ENCODE data around the gene PELI2. TPM values are rescaled to one million over a fixed set of nuclear protein-coding genes. Genes with fewer than 3 reads are reported as not detected.

PELI2 gene
- total RNA-seq (1 to 10 TPM; 4.5 to 6.8 (median 4.8) TPM), polyA plus RNA-seq (1.4 TPM)
- long read RNA-seq, donor 1, full-length matches to known transcripts: 2 of 3 reads
- long read RNA-seq, donor 1, partial matches to known transcripts: 1 of 3 reads
- long read RNA-seq, donor 1, other reads (novel, unspliced or antisense): 0 of 3 reads
- long read RNA-seq, donor 2: 0 reads
- long read RNA-seq, donor 3, partial matches to known transcripts: 0 of 3 reads
- long read RNA-seq, donor 3, other reads (novel, unspliced or antisense): 3 of 3 reads
- long read RNA-seq, donor 4, full-length matches to known transcripts: 1 of 1 reads
- long read RNA-seq, donor 4, partial matches to known transcripts: 0 of 1 reads
- long read RNA-seq, donor 4, other reads (novel, unspliced or antisense): 0 of 1 reads

DNA sequence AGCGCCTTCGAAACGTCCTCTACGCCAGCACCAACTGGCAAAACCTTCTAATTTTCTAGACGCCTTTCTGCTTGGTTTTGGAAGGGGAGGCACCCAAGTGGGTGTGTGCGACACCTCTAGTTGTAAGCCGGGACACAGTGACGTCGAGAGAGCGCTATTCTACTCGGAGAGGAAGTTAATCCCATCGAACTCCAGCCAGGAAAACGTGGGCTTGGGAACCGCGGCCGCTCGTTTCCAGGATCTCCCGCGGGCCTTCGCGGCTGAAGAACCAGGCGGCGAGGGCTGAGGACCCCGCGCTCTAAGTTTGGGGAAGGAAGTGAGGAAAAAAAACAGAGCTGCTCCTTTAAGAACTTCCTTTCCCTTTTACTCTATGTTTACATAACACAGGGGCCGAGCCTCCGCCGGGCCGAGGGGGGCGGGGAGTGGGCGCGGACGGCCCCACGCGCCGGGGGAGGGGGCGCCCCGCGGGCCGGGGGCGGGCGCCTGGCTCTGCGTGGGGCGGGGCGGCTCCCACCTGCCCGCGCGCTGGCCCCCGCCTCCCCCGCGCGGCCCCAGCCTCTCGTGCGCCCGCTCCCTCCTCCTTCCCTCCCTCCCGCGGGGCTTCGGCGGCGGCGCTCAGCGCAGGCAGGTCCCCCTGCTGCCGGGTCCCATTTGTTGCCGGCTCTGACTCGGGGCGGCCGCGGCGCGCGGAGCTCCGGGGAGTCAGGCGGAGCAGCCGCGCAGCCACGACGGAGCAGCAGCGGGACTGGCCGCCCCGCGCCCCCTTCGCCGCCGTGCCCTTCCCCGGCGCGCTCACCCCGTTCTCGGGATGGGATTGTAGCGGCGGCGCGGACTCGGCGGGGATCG lies at the start of gene PELI2:
PELI2 (plus strand) TSS at position 647 of the 846 bp plus-strand sequence. CDS start 250 bp downstream, outside the sequence.
- intact Hi-C loops (cut with DNase I): no loop called here
- H3K9me3 ChIP-seq (ENCODE audit: control insufficient read depth, low read length): no peaks in the 10 kb centered on the region
- ATAC-seq (peak; percentile 85 to 88), DNase-seq (peak; percentile 79 to 93 (median 91))
- peak within 1 kb of the TSS; percentile 76 for H3K27ac ChIP-seq (ENCODE audit: low read length)
- H3K4me1 ChIP-seq (ENCODE audit: control insufficient read depth, insufficient read depth, low read length): no peaks in the 10 kb centered on the region
- H3K27me3 ChIP-seq (ENCODE audit: control insufficient read depth, insufficient read depth): no peaks in the 10 kb centered on the region
- under 1% methylated on average over 96 of the region's 96 CpGs for WGBS
- H3K4me3 ChIP-seq (ENCODE audit: low read length): peak within 1 kb of the TSS; percentile 97

DNA sequence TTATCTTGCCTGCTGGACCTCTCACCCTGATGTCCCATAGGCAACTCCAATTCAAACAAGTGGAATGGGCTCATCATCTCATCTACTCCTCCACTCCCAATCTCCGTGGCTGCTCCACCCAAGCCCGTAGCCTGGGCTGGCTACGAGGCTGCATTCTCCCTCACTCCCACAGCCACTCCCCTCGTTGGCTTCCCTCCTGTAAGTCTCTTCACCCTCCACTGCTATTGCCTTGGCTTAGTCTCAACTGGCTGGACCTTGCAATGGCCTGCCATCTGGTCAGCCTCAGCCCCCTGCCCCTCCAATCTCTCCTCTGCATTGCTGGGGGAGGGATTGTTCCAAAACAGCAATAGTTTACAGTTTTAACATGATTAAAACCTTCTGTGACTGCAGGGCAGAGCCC lies 44.4 kb upstream of the PELI2 start:
- intact Hi-C loops (cut with DNase I): no loop called here
- WGBS: 56% methylated on average over 4 of the region's 4 CpGs
- peak in 1 of 2 donors; percentile 48 for ATAC-seq

DNA sequence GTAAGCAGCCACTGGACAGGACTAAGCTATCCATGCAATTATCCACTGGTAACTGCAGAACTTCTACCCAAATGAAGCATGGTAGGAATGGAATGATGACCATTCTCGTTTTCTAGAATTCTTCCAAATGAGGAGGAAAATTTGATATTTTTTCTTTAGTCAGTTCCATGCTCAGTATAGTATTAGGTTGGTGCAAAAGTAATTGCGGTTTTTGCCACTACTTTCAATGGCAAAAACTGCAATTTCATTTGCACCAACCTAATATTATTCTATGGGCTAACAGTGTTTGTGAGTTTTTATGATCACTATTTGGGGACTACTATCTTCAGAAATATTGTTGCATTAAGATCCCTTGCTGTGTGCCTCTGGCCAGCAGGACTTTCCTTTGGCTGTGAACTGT lies 42.9 kb upstream of the PELI2 start:
- intact Hi-C loops (cut with DNase I): no loop called here
- no peaks in the 10 kb centered on the region for H3K27me3 ChIP-seq (ENCODE audit: control insufficient read depth, insufficient read depth)
- no peaks in the 10 kb centered on the region for H3K4me1 ChIP-seq (ENCODE audit: control insufficient read depth, insufficient read depth, low read length)
- 86% methylated on average over 2 of the region's 2 CpGs for WGBS
- H3K27ac ChIP-seq (ENCODE audit: low read length): no peak overlapping the region
- DNase-seq (no peak), ATAC-seq (no peak)
- no peak overlapping the region for H3K4me3 ChIP-seq (ENCODE audit: low read length)
- no peaks in the 10 kb centered on the region for H3K9me3 ChIP-seq (ENCODE audit: control insufficient read depth, low read length)

More for the DNA sequence above, 44.4 kb upstream of the PELI2 start:
- no peak overlapping the region for H3K4me3 ChIP-seq (ENCODE audit: low read length)
- H3K27me3 ChIP-seq (ENCODE audit: control insufficient read depth, insufficient read depth): no peaks in the 10 kb centered on the region
- DNase-seq: no peak
- H3K27ac ChIP-seq (ENCODE audit: low read length): no peak overlapping the region
- no peaks in the 10 kb centered on the region for H3K9me3 ChIP-seq (ENCODE audit: control insufficient read depth, low read length)
- H3K4me1 ChIP-seq (ENCODE audit: control insufficient read depth, insufficient read depth, low read length): no peaks in the 10 kb centered on the region

DNA sequence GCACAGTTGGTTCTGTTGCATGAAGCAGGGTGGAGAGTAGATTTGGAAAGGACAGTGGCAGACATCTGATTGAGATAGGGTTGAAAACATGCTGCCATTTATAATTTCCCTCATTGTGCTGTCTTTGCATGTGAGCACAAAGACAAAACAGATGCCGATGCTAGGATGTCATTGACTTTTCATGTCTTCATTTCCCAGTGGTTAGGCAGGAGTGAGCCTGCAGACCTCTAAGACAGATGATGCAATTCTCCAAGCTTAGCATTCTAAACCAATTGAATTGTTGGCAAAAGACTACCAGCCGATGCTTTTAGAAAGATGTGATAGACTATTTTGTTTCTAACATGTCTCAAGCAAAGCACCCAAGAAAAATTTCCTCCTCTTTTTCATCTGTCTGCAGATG lies 37.1 kb upstream of the PELI2 start:
- H3K27ac ChIP-seq (ENCODE audit: low read length): no peak overlapping the region
- no peak for ATAC-seq
- no peak overlapping the region for H3K4me3 ChIP-seq (ENCODE audit: low read length)
- H3K4me1 ChIP-seq (ENCODE audit: control insufficient read depth, insufficient read depth, low read length): no peaks in the 10 kb centered on the region
- intact Hi-C loops (cut with DNase I): no loop called here
- peaks cover 3% of the 10 kb centered on the region for H3K27me3 ChIP-seq (ENCODE audit: control insufficient read depth, insufficient read depth)
- WGBS: 80% methylated on average over 2 of the region's 2 CpGs
- no peaks in the 10 kb centered on the region for H3K9me3 ChIP-seq (ENCODE audit: control insufficient read depth, low read length)
- DNase-seq: no peak

DNA sequence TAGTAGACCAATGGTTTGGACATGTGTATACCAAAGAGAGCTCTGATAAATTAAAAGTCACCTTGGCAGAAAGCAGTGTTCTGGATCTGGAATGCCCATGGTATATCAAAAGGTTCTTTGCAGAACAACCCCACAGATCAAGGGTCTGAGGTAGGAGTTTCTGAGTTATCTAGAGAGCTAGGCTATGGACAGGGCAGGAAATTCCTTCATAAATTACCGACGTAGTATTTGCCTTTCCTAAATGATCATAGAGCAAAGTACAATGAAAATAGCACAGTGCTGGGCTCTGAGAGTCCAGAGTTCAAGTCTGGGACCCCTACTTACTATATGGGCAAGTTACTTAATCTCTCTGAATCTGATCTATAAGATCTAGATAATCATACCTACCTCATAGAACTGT lies 35.3 kb upstream of the PELI2 start:
- H3K4me3 ChIP-seq (ENCODE audit: low read length): no peak overlapping the region
- H3K4me1 ChIP-seq (ENCODE audit: control insufficient read depth, insufficient read depth, low read length): no peaks in the 10 kb centered on the region
- 61% methylated on average over 2 of the region's 2 CpGs for WGBS
- intact Hi-C loops (cut with DNase I): no loop called here
- H3K27me3 ChIP-seq (ENCODE audit: control insufficient read depth, insufficient read depth): peaks cover 3% of the 10 kb centered on the region
- DNase-seq (no peak), ATAC-seq (no peak)
- no peaks in the 10 kb centered on the region for H3K9me3 ChIP-seq (ENCODE audit: control insufficient read depth, low read length)
- H3K27ac ChIP-seq (ENCODE audit: low read length): no peak overlapping the region

- no peak overlapping the region for H3K4me3 ChIP-seq (ENCODE audit: low read length)
- H3K27me3 ChIP-seq (ENCODE audit: control insufficient read depth, insufficient read depth): peaks cover 3% of the 10 kb centered on the region
- no peak overlapping the region for H3K27ac ChIP-seq (ENCODE audit: low read length)
- WGBS: 74% methylated on average over 4 of the region's 4 CpGs
- intact Hi-C loops (cut with DNase I): no loop called here
- H3K4me1 ChIP-seq (ENCODE audit: control insufficient read depth, insufficient read depth, low read length): no peaks in the 10 kb centered on the region
- DNase-seq (no peak), ATAC-seq (no peak)
- H3K9me3 ChIP-seq (ENCODE audit: control insufficient read depth, low read length): no peaks in the 10 kb centered on the region
These were observed 32.7 kb upstream of the PELI2 start for GRCh38 chr14:56085471-56085870.

DNA sequence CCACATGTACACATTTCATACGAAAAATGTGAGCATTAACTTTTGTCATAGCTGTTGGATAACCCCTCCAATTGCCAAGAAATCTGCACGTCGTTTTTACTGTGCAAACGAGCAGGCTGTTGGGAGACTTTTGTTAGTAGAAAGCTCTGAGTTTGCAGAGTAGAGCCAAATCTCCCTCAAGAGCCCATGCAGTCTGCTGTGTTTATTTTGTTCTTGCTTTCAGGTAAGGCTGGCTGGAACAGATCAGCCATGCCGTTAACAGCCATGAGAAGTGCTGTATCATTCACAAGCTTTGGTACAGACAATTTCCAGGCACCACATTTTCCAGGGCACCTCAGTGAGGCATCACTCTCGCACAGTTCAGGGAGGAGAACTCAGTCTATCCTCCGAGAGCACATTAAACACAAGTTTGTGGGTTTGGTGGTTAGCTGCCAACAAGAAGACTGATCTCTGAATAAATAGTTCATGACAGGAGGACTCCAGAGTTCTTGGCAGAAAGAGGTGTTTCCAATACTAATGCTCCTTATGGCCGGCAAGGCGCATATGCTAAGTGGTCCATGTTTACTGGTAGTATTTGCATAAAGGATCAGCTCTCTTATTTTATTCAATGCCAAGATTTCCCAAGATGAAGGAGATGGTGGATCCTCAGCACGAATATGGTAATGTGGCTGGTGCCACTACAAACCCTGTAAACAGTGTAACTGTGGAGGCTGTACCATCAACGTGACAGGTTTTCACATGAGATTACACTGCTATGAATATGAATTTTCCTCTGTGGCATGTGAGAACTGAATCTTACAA lies 30.3 kb upstream of the PELI2 start:
- DNase-seq (no peak), ATAC-seq (no peak)
- no peak overlapping the region for H3K4me3 ChIP-seq (ENCODE audit: low read length)
- no peak overlapping the region for H3K27ac ChIP-seq (ENCODE audit: low read length)
- intact Hi-C loops (cut with DNase I): no loop called here
- H3K4me1 ChIP-seq (ENCODE audit: control insufficient read depth, insufficient read depth, low read length): no peaks in the 10 kb centered on the region
- H3K27me3 ChIP-seq (ENCODE audit: control insufficient read depth, insufficient read depth): peaks cover 3% of the 10 kb centered on the region
- H3K9me3 ChIP-seq (ENCODE audit: control insufficient read depth, low read length): no peaks in the 10 kb centered on the region
- WGBS: 69% methylated on average over 11 of the region's 11 CpGs

DNA sequence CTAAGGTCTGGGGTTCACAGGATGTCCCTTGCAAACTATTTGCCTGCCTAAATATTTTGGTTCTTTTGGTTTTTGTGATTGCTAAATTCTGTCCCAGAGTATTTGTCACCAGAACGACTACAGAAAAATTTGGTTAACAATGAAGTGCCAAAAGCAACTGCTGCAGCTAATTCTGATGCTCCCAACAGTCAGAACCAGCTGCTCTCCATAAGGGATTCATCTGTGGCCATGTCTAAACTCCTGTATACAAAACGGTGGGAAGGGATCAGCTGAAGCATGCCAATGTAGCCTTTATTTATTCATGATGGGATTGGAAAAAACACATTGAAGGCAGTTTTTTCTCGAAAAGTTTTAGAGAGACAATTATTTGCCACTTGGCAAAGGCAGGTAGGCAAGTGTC lies 29.3 kb upstream of the PELI2 start:
- ATAC-seq (no peak), DNase-seq (no peak)
- Histone ChIP-seq H3K4me1 (ENCODE audit: control insufficient read depth, insufficient read depth, low read length) (no peaks in the 10 kb centered on the region), H3K27ac (ENCODE audit: low read length) (no peak overlapping the region), H3K4me3 (ENCODE audit: low read length) (no peak overlapping the region), H3K27me3 (ENCODE audit: control insufficient read depth, insufficient read depth) (no peaks in the 10 kb centered on the region), H3K9me3 (ENCODE audit: control insufficient read depth, low read length) (no peaks in the 10 kb centered on the region)
- intact Hi-C loops (cut with DNase I): no loop called here
- 54% methylated on average over 3 of the region's 3 CpGs for WGBS

- no peak for DNase-seq
- 88% methylated on average over 1 of the region's 1 CpG for WGBS
- no peak overlapping the region for H3K27ac ChIP-seq (ENCODE audit: low read length)
- H3K27me3 ChIP-seq (ENCODE audit: control insufficient read depth, insufficient read depth): no peaks in the 10 kb centered on the region
- no peak overlapping the region for H3K4me3 ChIP-seq (ENCODE audit: low read length)
- H3K4me1 ChIP-seq (ENCODE audit: control insufficient read depth, insufficient read depth, low read length): no peaks in the 10 kb centered on the region
- intact Hi-C loops (cut with DNase I): no loop called here
- H3K9me3 ChIP-seq (ENCODE audit: control insufficient read depth, low read length): no peaks in the 10 kb centered on the region
- ATAC-seq: no peak
These were observed 25.4 kb upstream of the PELI2 start for GRCh38 chr14:56092763-56093162.

DNA sequence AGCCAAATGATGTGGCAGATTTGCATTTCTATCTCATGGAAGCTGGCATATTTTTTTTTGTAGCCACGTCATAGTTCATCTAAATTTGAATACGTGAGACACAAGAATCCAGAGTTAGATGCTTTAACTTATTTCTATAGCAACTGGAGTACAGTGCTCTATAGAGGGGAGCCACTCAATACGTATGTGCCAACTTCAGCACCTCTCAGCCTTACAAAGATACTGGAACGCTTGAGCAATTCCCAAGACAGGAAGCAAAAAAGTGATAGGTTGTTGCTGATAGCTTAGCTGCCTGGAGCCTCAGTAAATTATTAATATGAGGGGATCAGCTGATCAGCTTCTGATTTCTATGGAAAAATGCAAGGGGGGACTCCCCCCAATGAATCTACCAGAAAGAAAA lies 24.1 kb upstream of the PELI2 start:
- Histone ChIP-seq H3K27ac (ENCODE audit: low read length) (no peak overlapping the region), H3K9me3 (ENCODE audit: control insufficient read depth, low read length) (no peaks in the 10 kb centered on the region), H3K27me3 (ENCODE audit: control insufficient read depth, insufficient read depth) (no peaks in the 10 kb centered on the region), H3K4me3 (ENCODE audit: low read length) (no peak overlapping the region), H3K4me1 (ENCODE audit: control insufficient read depth, insufficient read depth, low read length) (no peaks in the 10 kb centered on the region)
- DNase-seq (no peak), ATAC-seq (no peak)
- intact Hi-C loops (cut with DNase I): no loop called here
- 22% methylated on average over 4 of the region's 4 CpGs for WGBS

- H3K4me1 ChIP-seq (ENCODE audit: control insufficient read depth, insufficient read depth, low read length): no peaks in the 10 kb centered on the region
- no peaks in the 10 kb centered on the region for H3K9me3 ChIP-seq (ENCODE audit: control insufficient read depth, low read length)
- DNase-seq: no peak
- H3K4me3 ChIP-seq (ENCODE audit: low read length): no peak overlapping the region
- 90% methylated on average over 1 of the region's 1 CpG for WGBS
- H3K27me3 ChIP-seq (ENCODE audit: control insufficient read depth, insufficient read depth): no peaks in the 10 kb centered on the region
- intact Hi-C loops (cut with DNase I): no loop called here
- no peak overlapping the region for H3K27ac ChIP-seq (ENCODE audit: low read length)
- no peak for ATAC-seq
These were observed 20.2 kb upstream of the PELI2 start for GRCh38 chr14:56098021-56098420.

All from right cardiac atrium (tissue), 5 donors.